ENCODE data around the gene ANKRD10.
"Not testable (repeated sequence)": the region's sequence is repeated elsewhere in the genome, so short reads cannot be mapped to it uniquely, and the experiment has no call there.

The ANKRD10 gene

DNA sequence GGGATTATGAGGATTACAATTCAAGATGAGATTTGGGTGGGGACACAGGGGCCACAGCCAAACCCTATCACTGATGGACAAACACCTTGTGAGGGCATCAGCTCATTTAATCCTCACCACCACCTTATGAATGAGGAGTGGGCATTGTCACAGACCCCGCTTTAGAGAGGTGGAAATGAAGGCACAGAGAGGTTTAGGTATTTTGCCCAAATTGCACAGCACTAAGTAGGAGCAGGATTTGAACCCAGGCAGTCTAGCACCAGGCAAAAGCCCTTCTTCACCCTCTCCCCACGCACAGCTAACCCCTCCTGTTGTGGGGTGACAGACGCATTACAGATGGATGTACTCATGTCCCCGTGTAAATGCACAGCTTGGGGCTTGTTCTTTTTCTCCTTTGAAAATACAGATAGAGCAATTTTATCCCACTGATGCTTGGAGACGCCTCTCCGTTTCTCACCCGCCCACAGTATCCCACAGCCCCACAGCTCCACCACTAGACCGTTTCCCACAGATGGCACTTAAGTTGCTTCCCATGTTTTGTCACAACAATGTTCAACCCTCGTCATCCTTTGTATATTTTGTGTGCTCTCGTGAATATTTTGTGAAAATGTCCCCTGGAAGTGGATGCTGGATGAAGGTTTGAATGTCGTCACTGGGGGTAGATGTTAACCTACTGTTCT, 48.2 kb downstream of the ANKRD10 start:
- no peak for DNase-seq (ENCODE audit: low spot score)

DNA sequence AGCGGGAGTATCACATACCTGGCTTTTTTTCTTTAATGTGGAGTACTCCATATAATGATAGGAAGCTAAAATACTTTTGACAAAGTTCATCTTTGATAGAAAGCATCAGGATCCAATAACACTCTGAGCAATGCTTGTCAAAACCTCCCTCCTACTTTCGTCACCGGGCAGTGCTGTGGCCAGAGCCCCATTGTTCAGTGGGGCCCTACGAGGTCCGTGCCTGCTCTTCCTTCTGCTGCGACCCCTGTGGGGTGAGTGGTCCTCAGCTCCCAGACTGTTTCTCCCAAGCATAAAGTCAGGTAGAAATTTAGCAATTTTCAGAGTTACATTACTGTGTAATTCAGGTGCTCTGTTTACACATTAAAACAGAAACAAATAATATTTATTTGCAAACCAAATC, 51.2 kb downstream of the ANKRD10 start:
- no peak for DNase-seq (ENCODE audit: low spot score)

DNA sequence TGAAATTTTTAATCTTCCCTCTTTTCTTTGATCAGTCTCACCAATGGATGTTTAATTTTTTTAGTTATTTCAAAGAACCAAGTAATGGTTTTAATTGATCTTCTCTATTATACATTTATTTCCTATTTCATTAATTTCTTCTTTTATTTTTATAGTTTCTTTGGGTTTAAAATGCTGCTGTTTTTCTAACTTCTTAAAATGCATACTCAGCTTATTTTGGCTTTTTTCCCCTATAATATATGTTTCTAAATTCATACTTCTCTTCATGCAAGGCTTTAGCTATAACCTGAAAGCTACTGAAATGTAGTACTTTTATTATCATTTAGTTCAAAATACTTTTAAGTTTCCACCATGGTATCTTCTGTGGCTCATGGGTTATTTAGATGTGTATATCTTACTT, 53.9 kb downstream of the ANKRD10 start:
- no peak for DNase-seq (ENCODE audit: low spot score)

DNA sequence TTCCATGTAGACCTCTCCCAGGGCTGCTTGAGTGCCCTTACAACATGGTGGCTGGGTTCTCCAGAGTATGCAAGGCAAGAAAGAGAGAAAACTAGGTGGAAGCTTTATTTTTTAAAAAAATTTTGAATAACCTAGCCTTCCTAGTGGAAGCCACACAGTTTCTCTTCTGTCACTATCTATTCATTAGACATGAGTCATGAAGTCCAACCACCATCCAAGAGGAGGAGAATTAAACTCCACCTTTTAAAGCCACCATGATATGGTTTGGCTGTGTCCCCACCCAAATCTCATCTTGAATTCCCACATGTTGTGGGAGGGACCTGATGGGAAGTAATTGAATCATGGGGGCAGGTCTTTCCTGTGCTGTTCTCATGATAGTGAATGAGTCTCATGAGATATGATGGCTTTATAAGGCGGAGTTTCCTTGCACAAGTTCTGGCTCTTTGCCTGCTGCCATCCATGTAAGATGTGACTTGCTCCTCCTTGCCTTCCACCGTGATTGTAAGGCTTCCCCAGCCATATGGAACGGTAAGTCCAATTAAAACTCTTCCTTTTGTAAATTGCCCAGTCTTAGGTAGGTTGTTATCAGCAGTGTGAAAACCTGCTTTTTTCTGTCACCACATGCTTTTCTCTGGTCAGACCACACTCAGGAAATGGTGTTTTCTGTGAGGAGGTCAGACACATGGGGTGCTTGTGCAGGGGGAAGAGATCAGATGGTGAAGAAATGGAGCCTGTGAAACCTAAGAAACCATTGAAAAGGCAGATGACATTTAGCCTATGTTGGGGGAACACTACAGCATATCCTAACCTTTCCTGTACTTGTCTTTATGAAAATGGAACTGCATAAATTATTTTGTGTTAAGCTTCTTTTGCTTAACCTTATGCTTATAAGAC, 57.7 kb downstream of the ANKRD10 start:
- no peak for DNase-seq (ENCODE audit: low spot score)

DNA sequence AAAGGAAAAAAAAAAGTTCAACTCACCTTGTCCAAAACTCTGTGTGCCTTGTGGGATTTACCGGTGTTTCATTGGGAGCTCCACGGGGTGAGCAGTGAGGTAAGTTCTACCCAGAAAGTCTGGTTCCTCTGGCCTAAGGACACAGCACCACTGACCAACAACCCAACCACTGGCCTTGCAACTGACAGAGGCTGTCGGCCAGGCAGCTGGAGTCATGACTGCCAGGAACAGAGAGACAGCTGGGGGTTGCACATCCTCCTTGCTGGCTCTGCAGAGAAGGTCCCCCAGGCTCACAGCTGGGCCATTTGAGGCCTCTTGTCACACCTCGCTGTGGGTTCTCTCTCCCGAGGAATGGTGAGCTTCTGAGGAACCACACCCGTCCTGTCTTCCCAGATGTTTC, 59.5 kb downstream of the ANKRD10 start:
- no peak for DNase-seq (ENCODE audit: low spot score)

DNA sequence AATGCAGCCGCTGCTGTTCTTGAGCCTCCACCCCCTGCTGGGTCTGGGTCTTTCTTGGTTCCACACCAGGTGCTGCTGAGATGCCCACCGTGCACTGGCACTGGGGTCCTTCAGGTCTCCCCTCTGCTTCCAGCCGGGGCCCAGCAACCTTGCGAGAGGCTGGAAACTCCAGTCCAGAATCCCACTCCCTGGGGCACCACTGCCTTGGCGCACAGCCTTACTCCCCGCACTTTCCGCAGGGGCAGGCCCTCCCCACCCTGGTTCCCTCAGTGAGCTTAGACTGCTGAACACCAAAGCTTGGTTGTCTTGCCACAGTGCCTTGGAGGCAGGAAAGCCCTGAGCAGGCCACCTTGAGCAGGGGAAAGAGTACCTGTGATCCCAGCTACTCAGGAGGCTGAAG, 60.0 kb downstream of the ANKRD10 start:
- DNase-seq (ENCODE audit: low spot score): no peak

DNA sequence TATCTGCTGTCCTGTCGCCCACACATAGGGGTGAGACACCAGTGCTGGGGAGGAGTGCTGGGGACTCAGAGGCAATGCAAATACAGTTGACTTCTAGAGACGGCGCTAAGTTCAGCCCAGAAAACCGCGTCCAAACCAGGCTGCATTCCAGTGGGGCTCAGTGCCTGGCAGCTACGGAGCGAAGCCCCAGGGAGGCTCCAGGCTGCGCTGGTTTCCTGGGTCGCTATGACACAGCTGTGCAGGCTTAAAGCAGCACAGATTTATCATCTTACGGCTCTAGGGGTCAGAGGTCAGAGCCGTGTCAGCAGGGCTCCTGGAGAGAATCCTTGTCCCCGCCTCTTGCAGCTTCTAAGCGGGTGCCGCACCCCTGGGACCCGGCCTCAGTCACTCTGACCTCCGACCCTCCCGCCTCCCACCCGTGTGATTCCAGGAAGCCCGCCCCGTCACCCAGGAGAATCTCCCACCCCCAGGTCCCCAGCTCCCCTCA, 61.6 kb downstream of the ANKRD10 start:
- DNase-seq (ENCODE audit: low spot score): no peak

DNA sequence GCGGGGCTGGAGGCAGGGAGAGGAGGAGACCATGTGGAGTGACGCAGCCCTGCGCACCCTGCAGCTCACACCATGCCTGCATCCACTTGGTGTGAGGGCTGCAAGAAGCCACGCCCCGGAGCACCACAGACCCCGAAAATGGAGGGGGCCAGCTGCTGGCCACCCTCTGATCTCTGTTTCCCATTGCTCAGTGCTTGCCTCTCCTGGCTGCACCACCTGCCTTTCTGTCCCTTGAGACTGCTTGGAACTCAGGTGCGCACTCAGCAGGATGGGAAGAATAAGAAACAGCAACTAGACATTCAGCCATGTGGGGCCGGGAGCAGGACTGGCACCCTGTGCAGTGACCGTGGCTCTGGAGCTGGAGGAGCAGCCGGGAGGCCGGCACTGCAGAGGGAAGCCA, 64.0 kb downstream of the ANKRD10 start:
- no peak for DNase-seq (ENCODE audit: low spot score)

DNA sequence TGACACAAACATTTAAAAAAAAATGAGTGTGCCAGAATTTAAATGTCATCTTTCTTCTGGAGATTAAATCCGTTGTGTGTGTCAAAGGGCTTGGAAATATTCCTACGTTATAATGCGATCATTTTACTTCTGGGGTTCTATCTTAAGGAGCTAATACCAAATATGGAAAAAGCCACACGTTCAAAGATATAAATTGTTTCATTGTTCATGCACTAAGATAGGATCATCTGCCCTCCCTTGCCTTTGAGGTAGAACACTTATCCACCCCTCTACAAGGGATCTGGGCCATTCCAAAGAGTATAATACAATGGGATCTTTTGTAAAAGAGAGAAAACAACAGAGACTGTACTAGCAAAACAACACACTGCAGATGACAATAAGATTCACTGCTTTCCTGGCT, 64.9 kb downstream of the ANKRD10 start:
- DNase-seq (ENCODE audit: low spot score): no peak

DNA sequence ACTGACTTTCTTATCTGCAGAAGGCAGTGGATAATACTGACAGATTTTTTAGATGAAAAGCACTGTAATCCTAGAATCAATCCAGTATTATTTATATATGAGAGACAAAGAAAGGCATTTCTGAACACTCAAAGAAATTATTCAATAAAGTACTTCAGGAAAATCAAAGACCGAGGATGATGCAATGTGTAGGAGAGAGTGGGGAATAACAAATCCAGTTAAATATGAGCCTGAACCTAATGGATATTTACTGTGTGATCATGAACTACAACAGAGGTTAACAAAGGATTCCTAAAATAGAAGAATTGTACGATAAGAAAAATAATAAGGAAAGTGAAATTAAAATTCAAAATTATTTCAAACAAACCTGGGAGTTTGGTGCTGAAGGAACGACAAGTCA, 69.3 kb downstream of the ANKRD10 start:
- DNase-seq (ENCODE audit: low spot score): no peak

DNA sequence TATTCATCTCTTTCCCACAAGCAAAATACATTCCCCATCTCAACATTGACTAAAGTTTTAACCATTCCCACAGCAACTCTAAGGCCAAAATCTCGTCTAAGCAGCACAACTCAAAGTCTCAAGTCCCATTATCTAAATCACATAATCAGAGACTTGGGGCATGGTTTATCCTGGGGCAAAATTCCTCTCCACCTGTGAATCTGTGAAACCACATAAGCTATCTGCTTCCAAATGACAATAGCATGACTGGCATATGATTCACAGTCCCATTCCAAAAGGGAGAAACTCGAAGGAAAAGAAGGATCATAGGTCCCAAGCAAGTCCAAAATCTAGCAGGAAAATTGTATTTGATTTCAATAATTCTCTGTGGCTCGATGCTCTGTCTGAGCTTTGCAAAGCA, 73.0 kb downstream of the ANKRD10 start:
- no peak for DNase-seq (ENCODE audit: low spot score)

DNA sequence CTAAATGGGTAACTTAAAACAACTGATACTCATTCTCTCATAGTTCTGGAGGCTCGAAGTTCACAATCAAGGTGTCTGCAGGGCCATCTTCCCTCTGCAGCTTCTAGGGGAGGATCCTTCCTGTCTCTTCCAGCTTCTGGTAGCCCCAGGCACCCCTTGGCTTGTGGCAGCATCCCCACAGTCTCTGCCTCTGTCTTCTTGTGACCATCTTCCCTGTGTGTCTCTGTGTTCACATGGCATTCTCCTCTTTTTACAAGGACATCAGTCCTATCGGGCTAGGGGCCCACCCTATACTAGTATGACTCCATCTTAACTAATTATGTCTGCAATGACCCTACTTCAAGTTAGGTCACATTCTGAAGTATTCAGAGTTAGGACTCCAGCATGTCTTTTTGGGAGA, 73.5 kb downstream of the ANKRD10 start:
- no peak for DNase-seq (ENCODE audit: low spot score)

DNA sequence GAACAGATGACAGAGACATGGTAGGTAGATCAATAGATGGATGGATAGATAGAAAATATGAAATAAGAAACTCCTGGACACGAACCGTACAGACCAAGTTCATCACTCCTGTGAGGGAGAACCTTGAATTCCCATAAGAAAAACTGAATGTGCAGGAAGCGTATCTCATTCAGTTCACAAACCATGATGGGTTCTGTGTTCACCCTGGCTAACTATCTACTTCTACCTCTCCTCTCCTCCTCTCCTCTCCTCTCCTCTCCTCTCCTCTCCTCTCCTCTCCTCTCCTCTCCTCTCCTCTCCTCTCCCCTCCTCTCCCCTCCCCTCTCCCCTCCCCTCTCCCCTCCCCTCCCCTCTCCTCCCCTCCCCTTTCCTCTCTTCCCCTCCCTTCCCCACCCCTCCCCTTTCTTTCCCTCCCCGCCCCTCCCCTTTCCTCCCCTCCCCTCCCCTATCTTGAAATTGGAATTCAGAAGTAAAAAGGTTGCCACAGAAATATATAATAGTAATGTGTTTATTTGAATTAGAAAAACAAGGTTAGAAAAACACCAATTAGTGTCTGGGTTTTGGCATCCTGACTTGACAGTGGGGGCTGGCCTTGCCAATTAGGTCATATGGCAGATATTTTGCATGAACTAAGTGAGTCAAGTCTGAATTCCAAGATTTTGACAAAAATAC, 75.9 kb downstream of the ANKRD10 start:
- no peak for DNase-seq (ENCODE audit: low spot score)

DNA sequence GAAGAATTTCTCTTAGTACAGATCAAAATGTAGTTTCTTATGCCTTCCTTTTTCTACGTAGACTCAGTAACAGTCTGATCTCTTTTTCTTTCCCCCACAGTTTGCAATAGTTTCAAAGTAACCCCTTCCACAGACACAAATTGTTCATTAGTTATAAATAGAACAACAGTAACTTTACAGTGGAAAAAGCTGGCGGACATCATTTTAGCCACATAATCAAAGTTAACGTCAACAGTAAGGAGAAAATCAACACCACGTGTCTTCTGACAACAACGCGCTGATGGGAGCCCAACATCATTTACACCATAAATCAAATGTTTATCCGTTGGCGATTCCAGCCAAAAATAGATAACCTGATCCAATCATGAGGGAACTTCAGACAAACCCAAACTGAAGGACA, 76.8 kb downstream of the ANKRD10 start:
- no peak for DNase-seq (ENCODE audit: low spot score)

DNA sequence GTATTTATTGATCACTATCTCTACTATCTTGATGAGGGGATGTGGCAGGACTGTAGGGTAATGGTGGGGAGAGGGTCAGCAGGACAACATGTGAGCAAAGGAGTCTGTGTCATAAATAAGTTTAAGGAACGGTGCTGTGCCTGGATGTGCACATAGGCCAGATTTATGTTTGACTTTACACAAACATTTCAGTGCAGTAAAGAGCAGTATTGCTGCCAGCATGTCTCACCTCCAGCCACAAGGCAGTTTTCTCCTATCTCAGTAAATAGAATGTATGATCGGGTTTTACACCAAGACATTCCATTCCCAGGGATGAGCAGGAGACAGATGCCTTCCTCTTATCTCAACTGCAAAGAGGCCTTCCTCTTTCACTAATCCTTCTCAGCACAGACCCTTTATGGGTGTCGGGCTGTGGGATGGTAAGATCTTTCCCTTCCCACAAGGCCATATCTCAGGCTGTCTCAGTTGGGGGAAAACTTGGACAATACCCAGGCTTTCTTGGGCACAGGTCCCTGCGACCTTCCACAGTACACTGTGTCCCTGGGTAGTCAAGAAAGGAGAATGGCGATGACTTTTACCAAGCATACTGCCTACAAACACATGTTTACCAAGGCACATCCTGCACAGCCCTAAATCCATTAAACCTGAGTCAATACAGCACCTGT, 77.3 kb downstream of the ANKRD10 start:
- DNase-seq (ENCODE audit: low spot score): not testable (repeated sequence)

DNA sequence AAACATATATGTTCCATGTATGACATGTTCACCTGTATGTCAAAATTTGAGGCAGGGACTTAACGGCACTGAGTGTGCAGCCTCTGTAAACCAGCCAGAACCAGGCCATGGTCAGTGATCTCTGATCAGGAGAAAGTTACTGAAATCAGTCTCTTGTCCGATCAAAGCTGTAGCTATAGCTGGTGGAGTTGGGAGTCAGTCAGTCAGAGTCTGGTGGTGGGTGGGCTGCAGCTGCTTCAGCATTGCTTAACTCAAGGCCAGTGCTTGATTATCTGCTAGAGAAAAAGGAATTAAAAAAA, 78.3 kb downstream of the ANKRD10 start:
- no peak for DNase-seq (ENCODE audit: low spot score)

DNA sequence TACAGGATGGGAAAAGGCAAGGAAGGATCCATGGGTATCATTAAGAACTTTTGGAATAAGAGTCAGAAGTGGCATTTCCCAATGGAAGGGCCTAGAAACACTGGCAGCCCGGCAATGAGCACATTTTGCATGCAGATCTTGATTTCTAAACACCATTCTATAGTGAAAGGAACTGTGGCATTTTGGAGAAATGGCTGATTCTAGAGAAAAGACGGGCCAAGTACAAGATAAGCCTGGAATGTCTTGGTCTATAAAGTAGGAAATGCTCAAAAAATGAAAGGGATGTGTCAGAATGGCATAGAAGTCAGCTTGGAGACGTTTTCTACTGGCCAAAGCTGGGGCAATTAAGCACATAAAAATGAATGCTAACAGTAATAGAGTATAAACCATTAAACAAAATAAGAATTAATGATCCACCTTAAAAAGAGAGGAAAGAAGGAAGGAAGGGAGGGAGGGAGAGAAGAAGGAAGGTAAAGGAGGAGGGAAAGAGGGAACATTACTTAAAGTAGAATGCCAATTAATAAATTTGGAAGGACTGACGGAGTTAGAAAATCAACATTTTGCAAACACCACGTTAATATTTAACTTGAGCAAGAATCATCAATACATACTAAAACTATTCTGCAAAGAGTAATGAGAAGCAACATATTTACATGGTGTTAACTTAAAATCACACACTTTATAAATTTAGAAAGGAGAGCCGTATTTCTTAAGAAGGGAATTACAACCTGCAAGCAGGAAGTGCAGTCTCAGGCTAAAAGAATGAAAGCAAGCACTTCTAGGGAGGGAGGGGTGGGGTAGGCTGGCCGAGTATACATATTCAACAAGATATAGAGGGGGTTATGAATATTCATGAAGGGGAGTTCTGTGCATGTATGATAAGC, 78.9 kb downstream of the ANKRD10 start:
- DNase-seq (ENCODE audit: low spot score): no peak

DNA sequence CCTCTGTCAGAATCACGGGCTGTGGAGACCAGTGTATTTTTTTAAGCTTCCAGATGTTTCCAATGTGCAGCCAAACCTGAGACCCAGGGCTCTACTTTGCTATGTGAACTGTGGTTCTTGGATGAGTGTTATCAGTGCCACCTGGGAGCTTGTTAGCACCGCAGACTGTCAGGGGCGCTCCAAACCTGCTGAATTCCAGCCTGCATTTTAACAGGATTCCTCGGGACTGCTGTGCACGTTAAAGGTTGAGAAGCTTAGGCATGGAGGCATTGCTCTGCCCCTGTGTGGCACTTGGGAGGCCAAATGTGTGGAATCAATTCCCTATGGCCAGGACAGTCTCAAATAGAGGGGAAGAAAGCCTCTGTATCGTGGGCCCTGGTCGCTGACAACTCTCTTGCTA, 80.3 kb downstream of the ANKRD10 start:
- DNase-seq (ENCODE audit: low spot score): no peak

DNA sequence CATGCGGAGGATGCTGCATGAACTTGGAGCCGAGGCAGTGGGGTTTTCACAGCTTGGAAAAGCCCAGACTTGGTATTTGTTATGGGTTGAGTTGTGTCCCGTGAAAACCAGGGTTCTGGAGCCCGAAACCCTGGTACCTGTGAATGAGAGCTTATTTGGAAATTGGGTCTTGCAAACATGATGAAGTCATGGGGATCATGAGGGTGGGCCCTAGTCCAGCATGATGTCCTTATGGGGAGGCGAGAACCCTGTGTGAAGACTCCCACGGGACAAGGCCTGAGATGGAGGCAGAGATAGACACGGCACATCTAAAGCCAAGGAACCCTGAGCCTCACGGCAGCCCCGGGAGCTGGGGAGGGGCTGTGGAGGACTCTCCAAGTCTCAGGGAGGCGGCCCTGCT, 82.3 kb downstream of the ANKRD10 start:
- no peak for DNase-seq (ENCODE audit: low spot score)

DNA sequence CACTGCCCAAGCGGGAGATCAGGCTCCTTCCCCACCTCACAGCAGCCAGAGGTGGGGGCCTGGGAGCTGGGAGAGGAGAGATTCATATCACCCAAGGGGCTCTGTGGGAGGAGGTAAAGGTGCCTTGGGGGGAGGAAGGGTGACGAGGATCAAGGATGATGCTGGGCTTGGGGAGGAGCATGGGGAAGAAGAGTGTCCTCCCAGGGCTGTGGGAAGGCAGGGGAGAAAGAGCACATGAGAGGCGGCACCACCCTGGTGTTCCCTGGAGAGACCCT, 82.7 kb downstream of the ANKRD10 start:
- no peak for DNase-seq (ENCODE audit: low spot score)

DNA sequence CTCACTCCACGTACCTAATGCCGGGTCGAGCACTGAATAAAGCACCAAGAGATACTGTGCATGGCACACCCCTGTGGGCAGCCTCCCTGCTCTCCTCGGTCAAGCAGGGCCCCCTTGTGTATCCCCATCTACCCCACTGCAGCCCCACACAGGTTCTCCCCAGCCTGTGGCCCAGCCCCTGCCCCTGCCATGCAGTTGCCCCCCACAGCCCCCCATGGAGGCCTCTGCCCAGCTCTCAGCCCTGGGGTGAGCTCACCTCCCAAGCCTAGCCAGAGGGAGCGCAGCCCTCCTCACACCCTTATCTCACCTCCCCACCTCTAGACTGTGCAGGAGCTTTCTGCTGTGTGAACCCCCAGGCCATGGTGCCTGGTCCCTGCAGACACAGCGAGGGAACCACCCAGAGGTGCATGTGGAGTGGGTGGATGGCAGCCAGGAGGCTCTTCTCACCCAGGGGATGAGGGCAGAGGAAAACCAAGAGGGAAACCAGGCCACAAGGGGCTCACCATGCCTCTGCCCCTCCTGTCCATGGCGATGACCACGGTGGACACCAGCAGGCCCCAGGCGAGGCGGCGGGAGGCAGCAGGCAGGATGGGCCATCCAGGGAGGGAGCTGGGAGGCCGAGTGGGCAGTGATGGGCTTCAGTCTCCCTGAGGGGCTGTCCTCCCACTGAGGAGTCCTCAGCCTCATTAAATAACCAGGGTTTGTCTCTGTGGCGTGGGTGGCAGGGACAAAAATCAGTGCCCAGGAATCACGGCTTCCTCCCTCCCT, 83.2 kb downstream of the ANKRD10 start:
- no peak for DNase-seq (ENCODE audit: low spot score)

Measured in germinal center (tissue), 1 donor.